DOHH2 (cell line): Measurements from ENCODE around the gene SPON2.

Experiments used
- CTCF ChIP-seq: fragments of 200-600 bp; sonication (generic); IDR thresholded peaks from one replicate; pipeline ENCODE4 v1.5.1; 2014; ENCODE audit warnings: antibody characterized with exemption, mild to moderate bottlenecking, low read depth, low read length; ENCODE audit not compliant: poor library complexity, severe bottlenecking
- EZH2phosphoT487 ChIP-seq: fragments of 200-600 bp; sonication (generic); IDR thresholded peaks from 2 replicates; pipeline ENCODE4 v1.6.1; 2017; ENCODE audit warnings: borderline replicate concordance, mild to moderate bottlenecking, antibody characterized with exemption, low read length, moderate library complexity, mixed read lengths

- TF ChIP-seq CTCF (no peak), EZH2phosphoT487 (no peak)
These were observed 17.1 kb downstream of the SPON2 start for GRCh38 chr4:1155314-1155713.
